ENCODE results near the gene RAD51B. TPM values are rescaled to one million over a fixed set of nuclear protein-coding genes. Genes with fewer than 3 reads are reported as not detected.

Gene RAD51B
- total and polyA plus RNA-seq, 5 donors = 0.88 to 5.3 (median 3.3) TPM

DNA sequence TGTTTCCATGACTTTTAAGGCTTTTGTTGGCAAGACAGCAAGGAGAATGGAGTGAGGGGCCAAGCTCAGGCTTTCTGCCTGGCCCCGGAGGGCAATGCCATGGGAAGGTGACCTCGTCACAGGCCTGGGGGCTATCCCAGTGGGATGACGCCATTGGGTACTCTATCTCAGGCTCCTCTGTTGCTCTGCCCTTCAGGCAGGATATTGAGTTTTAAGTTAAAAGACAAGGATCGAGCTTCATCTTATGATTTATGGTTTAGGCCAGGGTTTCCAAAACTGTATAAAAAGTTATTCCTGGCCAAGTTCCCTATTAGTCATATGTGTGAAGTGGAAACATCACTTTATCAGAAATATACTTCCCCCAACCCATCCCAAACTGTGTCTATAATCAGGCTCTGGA is 845.6 kb downstream of the RAD51B start:
- H3K27me3 ChIP-seq (ENCODE audit: control insufficient read depth, insufficient read depth) = no peaks in the 10 kb centered on the region
- H3K27ac ChIP-seq (ENCODE audit: low read length) = peak overlapping the region; percentile 85
- no peak overlapping the region for H3K4me3 ChIP-seq (ENCODE audit: low read length)
- H3K4me1 ChIP-seq (ENCODE audit: control insufficient read depth, insufficient read depth, low read length) = peaks cover 18% of the 10 kb centered on the region
- no peaks in the 10 kb centered on the region for H3K9me3 ChIP-seq (ENCODE audit: control insufficient read depth, low read length)
- DNase-seq (no peak), ATAC-seq (no peak)
- intact Hi-C loops (cut with DNase I) = loop anchor here in 2 of 4 donors (5.0 to 10.0 kb wide), 4 partner anchors 38 to 420 kb away; partner anchors contain the start of gene ZFP36L1 (in 1 of the 2)
- WGBS = 67% methylated on average over 4 of the region's 4 CpGs

DNA sequence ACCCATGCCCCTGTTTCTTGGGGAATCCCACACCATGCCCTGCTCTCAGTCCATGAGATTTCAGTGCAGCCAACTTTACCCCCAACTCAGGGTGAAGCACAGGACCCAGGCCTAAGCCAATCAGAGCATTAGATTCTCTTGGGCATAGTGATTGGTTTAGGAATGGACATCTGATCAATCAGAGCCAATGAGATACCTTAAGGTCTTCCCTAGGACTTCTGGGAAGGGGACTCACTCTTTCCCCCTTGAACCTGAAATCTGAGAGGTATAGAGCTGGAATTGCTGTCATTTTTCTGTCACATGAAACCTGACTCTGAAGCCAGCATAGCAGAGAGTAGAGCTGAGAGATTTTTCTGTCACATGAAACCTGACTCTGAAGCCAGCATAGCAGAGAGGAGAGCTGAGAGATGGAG is 846.2 kb downstream of the RAD51B start:
- Histone ChIP-seq H3K27me3 (ENCODE audit: control insufficient read depth, insufficient read depth) (no peaks in the 10 kb centered on the region), H3K9me3 (ENCODE audit: control insufficient read depth, low read length) (no peaks in the 10 kb centered on the region), H3K4me3 (ENCODE audit: low read length) (no peak overlapping the region), H3K4me1 (ENCODE audit: control insufficient read depth, insufficient read depth, low read length) (peaks cover 25% of the 10 kb centered on the region), H3K27ac (ENCODE audit: low read length) (peak overlapping the region; percentile 85)
- ATAC-seq (peak in 1 of 2 donors; percentile 22), DNase-seq (no peak)
- intact Hi-C loops (cut with DNase I) = loop anchor here in 2 of 4 donors (5.0 to 10.0 kb wide), 4 partner anchors 38 to 421 kb away; partner anchors contain the start of gene ZFP36L1 (in 1 of the 2)

DNA sequence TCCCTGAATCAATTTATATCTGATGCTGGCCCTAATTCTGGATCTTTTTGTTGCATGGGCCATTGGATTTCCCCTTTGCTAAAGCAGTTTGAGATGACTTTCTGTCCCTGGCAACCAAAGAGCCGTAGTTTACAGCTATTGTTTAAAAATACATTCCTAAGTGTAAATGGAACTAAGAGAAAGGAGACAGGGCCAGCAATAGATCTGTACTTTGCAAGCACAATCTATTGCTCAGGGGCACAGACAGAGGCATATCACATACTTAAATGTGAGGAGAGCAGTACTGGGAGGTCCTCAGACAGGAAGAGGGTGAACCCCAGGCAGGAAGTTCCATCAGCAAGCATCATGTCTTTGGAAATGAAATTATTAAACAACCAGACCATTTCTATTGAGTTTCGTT is 846.7 kb downstream of the RAD51B start:
- intact Hi-C loops (cut with DNase I) = loop anchor here in 2 of 4 donors (5.0 to 10.0 kb wide), 4 partner anchors 39 to 421 kb away; partner anchors contain the start of gene ZFP36L1 (in 1 of the 2)
- H3K27ac ChIP-seq (ENCODE audit: low read length) = peak overlapping the region; percentile 85
- WGBS = 39% methylated on average over 2 of the region's 2 CpGs
- peaks cover 28% of the 10 kb centered on the region for H3K4me1 ChIP-seq (ENCODE audit: control insufficient read depth, insufficient read depth, low read length)
- ATAC-seq (no peak), DNase-seq (no peak)
- no peaks in the 10 kb centered on the region for H3K9me3 ChIP-seq (ENCODE audit: control insufficient read depth, low read length)
- H3K27me3 ChIP-seq (ENCODE audit: control insufficient read depth, insufficient read depth) = no peaks in the 10 kb centered on the region
- H3K4me3 ChIP-seq (ENCODE audit: low read length) = no peak overlapping the region

DNA sequence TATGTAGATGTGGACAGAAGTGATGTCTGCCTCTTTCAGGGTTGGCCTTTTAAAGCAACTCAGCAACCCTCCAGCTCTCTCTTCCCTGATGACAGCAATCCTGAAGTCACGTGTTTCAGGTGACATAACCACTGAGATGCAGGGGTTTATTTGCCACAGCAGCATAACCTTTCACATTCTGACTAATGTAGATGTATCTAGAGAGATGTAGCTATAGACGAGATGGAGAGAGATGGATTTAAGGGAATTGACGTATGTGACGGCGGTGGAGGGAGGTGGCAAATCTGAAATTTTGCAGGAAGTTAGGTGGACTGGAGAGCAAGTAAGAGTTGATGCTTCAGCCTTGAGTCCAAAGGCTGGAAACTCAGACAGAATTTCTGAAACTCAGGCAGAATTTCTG is 847.3 kb downstream of the RAD51B start:
- ATAC-seq (no peak), DNase-seq (no peak)
- intact Hi-C loops (cut with DNase I) = loop anchor here in 2 of 4 donors (5.0 to 10.0 kb wide), 4 partner anchors 40 to 422 kb away; partner anchors contain the start of gene ZFP36L1 (in 1 of the 2)
- no peak overlapping the region for H3K27ac ChIP-seq (ENCODE audit: low read length)
- H3K4me3 ChIP-seq (ENCODE audit: low read length) = no peak overlapping the region
- no peaks in the 10 kb centered on the region for H3K27me3 ChIP-seq (ENCODE audit: control insufficient read depth, insufficient read depth)
- 92% methylated on average over 5 of the region's 5 CpGs for WGBS
- no peaks in the 10 kb centered on the region for H3K9me3 ChIP-seq (ENCODE audit: control insufficient read depth, low read length)
- H3K4me1 ChIP-seq (ENCODE audit: control insufficient read depth, insufficient read depth, low read length) = peaks cover 31% of the 10 kb centered on the region

DNA sequence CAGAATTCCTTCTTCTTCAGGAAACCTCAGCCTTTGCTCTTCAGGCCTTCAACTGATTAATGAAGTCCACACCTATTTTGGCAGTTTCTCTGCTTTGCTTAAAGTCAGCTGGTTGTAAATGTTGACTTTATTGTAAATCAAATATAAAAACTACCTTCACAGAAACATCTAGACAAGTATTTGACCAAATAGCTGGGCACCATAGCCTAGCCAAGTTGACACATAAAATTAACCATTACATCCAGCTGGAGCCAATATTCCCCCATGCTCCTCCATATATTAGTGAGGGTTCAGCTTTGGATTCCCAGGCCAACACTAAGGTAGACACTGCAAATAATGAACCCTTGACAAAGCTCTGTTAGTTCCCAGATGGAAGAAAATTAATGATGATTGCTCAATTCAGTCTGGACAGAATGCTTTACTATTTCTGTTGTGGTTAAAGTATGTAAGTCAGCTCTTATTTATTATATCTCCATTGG is 847.8 kb downstream of the RAD51B start:
- H3K9me3 ChIP-seq (ENCODE audit: control insufficient read depth, low read length) = no peaks in the 10 kb centered on the region
- H3K27me3 ChIP-seq (ENCODE audit: control insufficient read depth, insufficient read depth) = no peaks in the 10 kb centered on the region
- H3K4me1 ChIP-seq (ENCODE audit: control insufficient read depth, insufficient read depth, low read length) = peaks cover 31% of the 10 kb centered on the region
- DNase-seq (no peak), ATAC-seq (no peak)
- H3K27ac ChIP-seq (ENCODE audit: low read length) = no peak overlapping the region
- intact Hi-C loops (cut with DNase I) = loop anchor here in 2 of 4 donors (5.0 to 10.0 kb wide), 4 partner anchors 40 to 423 kb away; partner anchors contain the start of gene ZFP36L1 (in 1 of the 2)
- no peak overlapping the region for H3K4me3 ChIP-seq (ENCODE audit: low read length)

DNA sequence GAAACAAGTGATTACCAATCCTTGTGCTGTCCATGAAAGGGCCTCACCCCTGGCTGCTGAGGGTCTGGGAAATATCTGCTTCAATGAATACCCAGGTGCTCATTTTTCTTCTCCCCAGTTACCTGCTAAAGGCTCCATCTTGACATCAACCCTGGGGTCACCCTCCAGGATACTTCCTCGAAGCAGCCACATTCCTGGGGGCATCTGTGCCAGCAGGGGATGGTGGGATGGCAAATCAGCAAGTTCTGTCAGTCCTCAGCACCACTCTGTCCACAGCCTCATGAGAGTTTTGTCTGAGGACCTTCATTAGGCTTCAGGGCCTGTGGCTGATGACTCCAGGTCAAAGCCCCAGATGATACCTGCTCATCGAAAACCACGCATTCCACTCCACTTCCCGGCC is 848.4 kb downstream of the RAD51B start:
- WGBS = 93% methylated on average over 4 of the region's 4 CpGs
- ATAC-seq (no peak), DNase-seq (no peak)
- H3K27ac ChIP-seq (ENCODE audit: low read length) = peak overlapping the region; percentile 3
- H3K4me1 ChIP-seq (ENCODE audit: control insufficient read depth, insufficient read depth, low read length) = peaks cover 33% of the 10 kb centered on the region
- no peak overlapping the region for H3K4me3 ChIP-seq (ENCODE audit: low read length)
- intact Hi-C loops (cut with DNase I) = loop anchor here in 2 of 4 donors (5.0 to 10.0 kb wide), 4 partner anchors 41 to 423 kb away; partner anchors contain the start of gene ZFP36L1 (in 1 of the 2)
- H3K9me3 ChIP-seq (ENCODE audit: control insufficient read depth, low read length) = no peaks in the 10 kb centered on the region
- H3K27me3 ChIP-seq (ENCODE audit: control insufficient read depth, insufficient read depth) = no peaks in the 10 kb centered on the region

DNA sequence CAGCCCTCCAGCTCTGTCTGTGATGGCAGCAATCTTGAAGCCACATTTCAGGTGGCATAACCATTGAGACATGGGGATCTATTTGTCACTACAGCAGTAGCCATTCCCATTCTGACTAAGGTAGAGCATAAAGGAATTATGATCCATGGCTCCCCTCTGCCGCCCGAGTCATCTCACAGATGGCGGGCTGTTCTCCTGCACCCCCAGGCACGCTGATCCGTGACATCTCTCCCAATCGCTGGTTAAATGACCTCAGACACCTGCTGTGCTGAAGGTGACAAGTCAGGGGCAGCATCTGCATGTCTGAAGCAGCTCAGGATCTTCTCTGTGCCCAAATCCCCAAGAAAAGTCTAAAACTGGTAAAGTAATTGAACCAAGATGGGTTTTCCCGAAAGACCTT is 849.0 kb downstream of the RAD51B start:
- intact Hi-C loops (cut with DNase I) = loop anchor here in 2 of 4 donors (5.0 to 10.0 kb wide), 4 partner anchors 41 to 424 kb away; partner anchors contain the start of gene ZFP36L1 (in 1 of the 2)
- no peaks in the 10 kb centered on the region for H3K27me3 ChIP-seq (ENCODE audit: control insufficient read depth, insufficient read depth)
- no peak for ATAC-seq
- no peaks in the 10 kb centered on the region for H3K9me3 ChIP-seq (ENCODE audit: control insufficient read depth, low read length)
- 88% methylated on average over 7 of the region's 7 CpGs for WGBS
- H3K4me1 ChIP-seq (ENCODE audit: control insufficient read depth, insufficient read depth, low read length) = peaks cover 33% of the 10 kb centered on the region
- no peak overlapping the region for H3K4me3 ChIP-seq (ENCODE audit: low read length)
- H3K27ac ChIP-seq (ENCODE audit: low read length) = no peak overlapping the region
- no peak for DNase-seq

DNA sequence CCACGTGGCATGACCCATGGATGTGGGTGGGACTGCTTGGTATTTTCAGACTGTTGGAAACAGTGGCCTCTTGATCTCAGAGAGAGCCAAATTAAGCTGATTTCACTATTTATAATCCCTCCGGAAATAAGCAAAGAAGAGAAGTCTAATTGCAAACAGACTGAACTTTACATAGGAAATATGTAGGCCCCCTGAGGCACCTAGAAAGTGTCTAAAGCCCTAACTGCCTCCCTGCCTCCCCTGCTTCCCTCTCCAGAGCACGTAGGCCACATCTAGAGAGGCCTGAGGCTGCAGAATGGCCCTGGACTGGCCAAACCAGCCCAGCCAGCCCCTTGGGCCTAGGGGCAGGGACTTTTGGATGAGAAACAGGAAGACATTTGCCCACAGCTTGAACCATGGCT is 849.5 kb downstream of the RAD51B start:
- DNase-seq (peak in 1 of 3 donors; percentile 71), ATAC-seq (peak in 1 of 2 donors; percentile 27)
- WGBS = 50% methylated on average over 3 of the region's 3 CpGs
- Histone ChIP-seq H3K4me3 (ENCODE audit: low read length) (no peak overlapping the region), H3K4me1 (ENCODE audit: control insufficient read depth, insufficient read depth, low read length) (peaks cover 33% of the 10 kb centered on the region), H3K27me3 (ENCODE audit: control insufficient read depth, insufficient read depth) (no peaks in the 10 kb centered on the region), H3K9me3 (ENCODE audit: control insufficient read depth, low read length) (no peaks in the 10 kb centered on the region), H3K27ac (ENCODE audit: low read length) (peak overlapping the region; percentile 91)
- intact Hi-C loops (cut with DNase I) = loop anchor here in 2 of 4 donors (5.0 to 10.0 kb wide), 4 partner anchors 42 to 424 kb away; partner anchors contain the start of gene ZFP36L1 (in 1 of the 2)

DNA sequence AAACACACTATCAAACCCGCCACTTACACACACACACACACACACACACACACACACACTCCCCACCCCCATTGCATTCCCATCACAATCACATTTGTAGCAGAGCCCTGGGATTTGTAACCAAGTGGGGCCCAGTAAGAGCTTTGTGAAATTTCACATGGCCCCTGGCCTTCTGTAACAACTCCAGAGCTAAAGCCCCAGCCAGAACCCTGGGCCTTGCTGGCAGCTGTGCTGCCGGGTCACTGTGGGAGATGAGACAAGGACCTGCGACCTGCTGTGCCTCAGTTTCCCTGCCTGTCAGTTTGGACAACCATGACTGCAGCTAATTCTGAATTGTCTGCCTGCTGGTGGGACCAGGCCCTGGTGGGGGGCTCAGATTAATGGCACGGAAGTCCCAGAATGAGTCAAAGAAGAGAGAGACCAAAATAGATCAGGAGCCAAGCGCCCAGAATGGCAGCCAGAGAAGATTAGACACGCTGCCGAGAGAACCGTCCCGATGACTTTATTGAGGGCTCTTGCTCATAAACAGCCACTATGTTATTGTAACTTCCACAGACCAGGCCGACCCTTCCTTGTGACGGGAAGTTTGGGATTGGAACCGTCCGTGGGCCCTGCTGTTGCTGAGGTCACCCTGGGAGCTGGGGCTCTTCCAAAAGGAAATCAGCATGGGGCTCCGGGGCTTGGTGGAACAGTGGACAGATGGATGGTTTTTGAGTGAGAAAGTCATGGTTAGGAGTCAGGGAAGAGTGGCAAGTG is 850.2 kb downstream of the RAD51B start:
- WGBS = 36% methylated on average over 14 of the region's 14 CpGs
- intact Hi-C loops (cut with DNase I) = loop anchor here in 2 of 4 donors (5.0 to 10.0 kb wide), 4 partner anchors 42 to 425 kb away; partner anchors contain the start of gene ZFP36L1 (in 1 of the 2)
- Histone ChIP-seq H3K4me3 (ENCODE audit: low read length) (no peak overlapping the region), H3K27me3 (ENCODE audit: control insufficient read depth, insufficient read depth) (no peaks in the 10 kb centered on the region), H3K4me1 (ENCODE audit: control insufficient read depth, insufficient read depth, low read length) (peaks cover 30% of the 10 kb centered on the region), H3K9me3 (ENCODE audit: control insufficient read depth, low read length) (no peaks in the 10 kb centered on the region), H3K27ac (ENCODE audit: low read length) (peak overlapping the region; percentile 91)
- DNase-seq (peak; percentile 76 to 86 (median 85)), ATAC-seq (peak; percentile 79 to 80)

DNA sequence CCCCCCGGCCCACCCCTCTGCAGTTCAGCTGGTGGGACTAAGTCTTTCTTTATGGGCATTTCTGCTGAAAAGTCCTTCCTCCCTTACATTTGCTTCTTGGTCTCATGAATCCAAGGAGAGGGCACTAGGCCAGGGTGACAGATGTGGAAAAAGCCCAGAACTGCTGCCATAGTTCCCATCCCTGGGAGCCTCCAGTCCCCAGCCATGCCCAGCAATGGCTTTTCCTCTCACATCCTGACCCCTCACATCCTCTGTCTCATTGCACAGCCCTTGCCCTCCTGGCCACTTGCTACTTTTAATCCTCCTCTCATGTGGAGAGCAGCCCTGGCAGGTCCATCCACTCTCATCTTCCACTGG is 850.8 kb downstream of the RAD51B start:
- DNase-seq (no peak), ATAC-seq (peak; percentile 1 to 26)
- H3K27ac ChIP-seq (ENCODE audit: low read length) = peak overlapping the region; percentile 91
- no peak overlapping the region for H3K4me3 ChIP-seq (ENCODE audit: low read length)
- intact Hi-C loops (cut with DNase I) = no loop called here
- WGBS = 77% methylated on average over 1 of the region's 1 CpG
- no peaks in the 10 kb centered on the region for H3K9me3 ChIP-seq (ENCODE audit: control insufficient read depth, low read length)
- H3K4me1 ChIP-seq (ENCODE audit: control insufficient read depth, insufficient read depth, low read length) = peaks cover 30% of the 10 kb centered on the region
- no peaks in the 10 kb centered on the region for H3K27me3 ChIP-seq (ENCODE audit: control insufficient read depth, insufficient read depth)

DNA sequence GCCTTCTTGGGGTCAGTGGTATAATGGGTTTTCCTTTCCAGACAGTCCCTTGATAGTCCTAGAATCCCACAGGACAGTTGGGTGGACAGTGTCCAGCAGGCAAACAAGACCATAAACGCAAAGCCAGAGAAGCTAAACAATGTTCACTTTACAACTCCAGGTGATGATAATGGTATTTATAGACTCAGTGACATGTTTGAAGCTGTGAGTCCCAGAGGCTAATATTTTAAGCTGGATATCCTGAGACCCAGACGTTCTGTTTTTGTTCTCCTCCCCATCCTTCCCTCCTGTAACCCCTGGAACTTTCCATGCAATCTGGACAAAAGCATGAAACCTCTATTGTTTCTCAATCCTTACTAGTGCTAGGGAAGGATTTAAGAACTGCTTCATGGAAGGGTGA is 852.3 kb downstream of the RAD51B start:
- 12% methylated on average over 2 of the region's 2 CpGs for WGBS
- Histone ChIP-seq H3K4me3 (ENCODE audit: low read length) (no peak overlapping the region), H3K9me3 (ENCODE audit: control insufficient read depth, low read length) (no peaks in the 10 kb centered on the region), H3K27ac (ENCODE audit: low read length) (peak overlapping the region; percentile 43), H3K4me1 (ENCODE audit: control insufficient read depth, insufficient read depth, low read length) (peaks cover 27% of the 10 kb centered on the region), H3K27me3 (ENCODE audit: control insufficient read depth, insufficient read depth) (no peaks in the 10 kb centered on the region)
- DNase-seq (no peak), ATAC-seq (peak; percentile 10 to 70)
- intact Hi-C loops (cut with DNase I) = no loop called here

Measured in right cardiac atrium (tissue), 5 donors.